Omental fat pad (tissue), 4 donors: Measurements from ENCODE around the gene PSMB3. TPM values are rescaled to one million over a fixed set of nuclear protein-coding genes. Genes with fewer than 3 reads are reported as not detected.

Experiments used
- ATAC-seq: fragments of 150-250 bp; one replicate; pipeline ENCODE4 v1.9.1; 2016; ENCODE audit warnings: mild to moderate bottlenecking, moderate library complexity; ENCODE audit not compliant: low FRiP score
- DNase-seq: peaks from one replicate; pipeline ENCODE4 v3.0.0-alpha.2; 2019; ENCODE audit warnings: low spot score
- total RNA-seq, 4 donors: library from RNA; depleted of rRNA; stranded (reverse); fragments of >200 nt; gene quantifications; one replicate each; pipeline ENCODE4 v1.1.0, GENCODE V29; 2016
- TF ChIP-seq, protein P1 (sequence below), 3 donors: fragments of 450-650 bp; IDR thresholded peaks; one replicate each; pipeline ENCODE4 v1.5.1; 2016 to 2017; ENCODE audit warnings: antibody characterized with exemption in 3 of 3, mild to moderate bottlenecking in 3 of 3, moderate library complexity in 2 of 3

The PSMB3 gene
- total RNA-seq, 4 donors from 2014 or later: 140 to 169 (median 155) TPM

DNA sequence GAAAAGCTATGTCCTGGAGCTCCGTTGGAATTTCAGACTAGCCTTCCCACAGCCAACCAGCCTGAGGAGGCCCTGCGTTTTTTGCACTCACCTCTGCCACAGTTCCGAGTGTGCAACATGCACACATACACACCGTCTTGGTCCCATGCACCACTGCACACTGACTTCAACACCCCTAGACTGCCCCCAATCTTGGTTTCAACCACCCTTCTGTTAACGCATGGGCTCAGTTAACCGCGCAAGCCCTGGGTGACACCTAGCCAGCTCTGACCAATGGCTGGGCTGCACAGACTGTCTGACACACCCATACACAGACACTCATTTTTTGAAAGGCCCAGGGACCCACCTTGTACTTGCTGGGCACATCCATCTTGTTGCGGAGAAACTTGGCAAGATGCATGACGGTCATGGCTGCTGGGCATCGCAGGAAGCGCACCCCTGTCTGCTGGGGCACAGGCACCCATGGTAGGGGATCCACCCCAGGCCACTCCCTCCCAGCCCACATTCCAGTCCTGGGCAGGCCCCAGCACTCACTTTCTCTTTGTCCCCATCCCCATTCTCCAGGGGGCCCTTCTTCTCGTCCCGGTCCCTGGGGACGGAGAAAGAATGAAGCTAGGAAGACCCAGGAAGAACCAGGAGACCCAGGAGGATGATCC is 14.4 kb upstream of the PSMB3 start:
- ATAC-seq: no peak
- no peak for DNase-seq
- TF ChIP-seq, protein P1, sequence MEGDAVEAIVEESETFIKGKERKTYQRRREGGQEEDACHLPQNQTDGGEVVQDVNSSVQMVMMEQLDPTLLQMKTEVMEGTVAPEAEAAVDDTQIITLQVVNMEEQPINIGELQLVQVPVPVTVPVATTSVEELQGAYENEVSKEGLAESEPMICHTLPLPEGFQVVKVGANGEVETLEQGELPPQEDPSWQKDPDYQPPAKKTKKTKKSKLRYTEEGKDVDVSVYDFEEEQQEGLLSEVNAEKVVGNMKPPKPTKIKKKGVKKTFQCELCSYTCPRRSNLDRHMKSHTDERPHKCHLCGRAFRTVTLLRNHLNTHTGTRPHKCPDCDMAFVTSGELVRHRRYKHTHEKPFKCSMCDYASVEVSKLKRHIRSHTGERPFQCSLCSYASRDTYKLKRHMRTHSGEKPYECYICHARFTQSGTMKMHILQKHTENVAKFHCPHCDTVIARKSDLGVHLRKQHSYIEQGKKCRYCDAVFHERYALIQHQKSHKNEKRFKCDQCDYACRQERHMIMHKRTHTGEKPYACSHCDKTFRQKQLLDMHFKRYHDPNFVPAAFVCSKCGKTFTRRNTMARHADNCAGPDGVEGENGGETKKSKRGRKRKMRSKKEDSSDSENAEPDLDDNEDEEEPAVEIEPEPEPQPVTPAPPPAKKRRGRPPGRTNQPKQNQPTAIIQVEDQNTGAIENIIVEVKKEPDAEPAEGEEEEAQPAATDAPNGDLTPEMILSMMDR (IDR thresholded peaks at IDR 0.05): no peak

DNA sequence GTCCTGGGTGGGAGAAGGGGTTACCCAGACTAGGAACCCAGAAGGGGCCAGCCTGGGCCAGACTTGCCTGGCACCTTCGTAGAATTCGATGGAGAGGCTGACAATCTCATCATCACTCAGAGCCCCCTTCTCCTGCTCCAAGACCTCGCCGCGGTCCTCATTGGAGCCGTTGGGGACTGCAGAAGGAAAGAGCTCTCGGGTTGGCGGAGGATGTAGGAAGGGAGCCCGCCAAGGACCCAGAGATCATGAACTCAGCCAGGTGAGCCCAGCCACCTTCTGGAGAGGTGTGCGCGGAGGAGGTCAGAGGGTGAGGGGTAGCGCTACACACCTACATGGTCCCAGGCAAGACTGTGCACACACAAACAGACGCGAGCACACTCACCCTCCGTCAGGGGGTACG is 13.9 kb upstream of the PSMB3 start:
- TF ChIP-seq, protein P1 (IDR thresholded peaks at IDR 0.05): no peak
- no peak for ATAC-seq

DNA sequence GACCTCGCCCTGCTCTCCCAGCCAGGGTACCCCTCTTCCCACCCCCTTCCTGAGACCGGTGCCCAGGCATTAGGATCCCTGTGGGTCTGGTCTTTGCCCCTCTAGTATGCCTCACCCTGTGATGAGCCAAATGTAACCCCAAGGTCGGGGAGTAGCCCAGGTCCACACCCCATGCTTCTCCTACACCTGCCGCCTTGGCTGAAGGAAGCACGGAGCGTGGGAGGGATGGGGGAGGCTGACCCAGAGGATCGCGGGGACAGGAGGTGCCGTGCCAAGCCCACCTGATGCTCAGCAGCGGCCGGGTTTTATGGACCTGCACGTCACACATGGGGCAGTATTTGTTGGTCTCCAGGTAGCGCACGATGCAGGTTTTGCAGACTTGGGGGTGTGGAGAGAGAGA is 13.2 kb upstream of the PSMB3 start:
- TF ChIP-seq, protein P1 (IDR thresholded peaks at IDR 0.05): no peak
- no peak for DNase-seq
- no peak for ATAC-seq

More for the DNA sequence above, 13.9 kb upstream of the PSMB3 start:
- DNase-seq: no peak

DNA sequence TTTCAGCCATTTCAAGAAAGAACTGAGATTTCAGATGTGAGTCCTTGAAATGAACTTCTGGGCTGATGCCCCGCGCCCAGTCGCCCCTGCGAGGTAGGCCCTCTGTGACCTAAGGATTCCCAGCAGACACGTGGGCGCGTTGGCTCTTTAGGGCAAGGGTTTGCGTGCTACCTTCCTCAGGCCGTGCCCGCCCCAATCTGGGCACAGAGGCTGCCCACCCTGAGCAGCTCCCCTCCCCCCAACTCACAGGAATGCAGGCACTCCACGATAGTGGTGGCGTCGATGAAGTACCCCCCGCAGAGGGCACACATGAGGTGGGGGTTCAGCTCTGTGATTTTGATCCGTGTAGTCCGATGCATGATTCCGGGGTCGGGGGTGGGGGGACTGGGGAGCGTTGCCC is 12.5 kb upstream of the PSMB3 start:
- DNase-seq (no peak), ATAC-seq (no peak)
- TF ChIP-seq, protein P1 (IDR thresholded peaks at IDR 0.05): no peak

DNA sequence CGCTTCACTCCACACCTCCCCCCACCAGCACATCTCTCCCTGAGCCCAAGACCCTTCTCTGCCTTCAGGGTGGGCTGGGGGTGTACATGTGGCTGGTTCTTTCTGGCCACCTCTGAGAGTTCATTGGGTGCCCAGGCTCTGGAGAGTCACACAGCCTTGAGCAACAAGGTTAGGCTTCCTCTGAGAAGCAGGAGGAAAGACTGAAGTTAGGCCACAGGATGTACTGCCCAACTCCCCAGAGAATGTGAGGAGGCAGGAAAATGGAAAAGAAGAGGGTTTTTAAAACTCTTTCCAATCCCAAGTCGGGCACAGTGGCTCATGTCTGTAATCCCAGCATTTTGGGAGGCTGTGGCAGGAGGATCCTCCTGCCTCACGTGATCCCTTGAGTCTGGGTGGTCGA is 11.7 kb upstream of the PSMB3 start:
- DNase-seq (no peak), ATAC-seq (no peak)
- TF ChIP-seq, protein P1 (IDR thresholded peaks at IDR 0.05): no peak

DNA sequence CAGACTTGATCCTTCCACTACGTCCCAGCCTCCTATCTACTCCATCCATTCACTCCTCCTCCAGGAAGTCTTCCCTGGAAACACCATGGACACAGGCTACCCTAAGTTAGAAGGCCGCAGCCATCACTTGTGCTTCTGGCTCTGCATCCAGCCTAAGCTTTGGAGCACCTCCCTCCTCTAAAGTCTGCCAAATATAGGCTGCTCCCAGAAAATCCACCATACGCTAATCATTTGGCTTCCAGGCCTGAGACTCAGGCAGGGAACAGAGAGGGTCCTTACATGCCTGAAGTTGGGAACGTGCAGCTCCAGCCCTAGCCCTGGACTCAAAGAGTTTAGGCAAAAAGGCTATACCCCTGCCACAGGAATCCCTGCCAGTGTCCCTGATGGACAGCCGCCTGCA is 11.1 kb upstream of the PSMB3 start:
- DNase-seq (no peak), ATAC-seq (no peak)
- TF ChIP-seq, protein P1 (IDR thresholded peaks at IDR 0.05): no peak

DNA sequence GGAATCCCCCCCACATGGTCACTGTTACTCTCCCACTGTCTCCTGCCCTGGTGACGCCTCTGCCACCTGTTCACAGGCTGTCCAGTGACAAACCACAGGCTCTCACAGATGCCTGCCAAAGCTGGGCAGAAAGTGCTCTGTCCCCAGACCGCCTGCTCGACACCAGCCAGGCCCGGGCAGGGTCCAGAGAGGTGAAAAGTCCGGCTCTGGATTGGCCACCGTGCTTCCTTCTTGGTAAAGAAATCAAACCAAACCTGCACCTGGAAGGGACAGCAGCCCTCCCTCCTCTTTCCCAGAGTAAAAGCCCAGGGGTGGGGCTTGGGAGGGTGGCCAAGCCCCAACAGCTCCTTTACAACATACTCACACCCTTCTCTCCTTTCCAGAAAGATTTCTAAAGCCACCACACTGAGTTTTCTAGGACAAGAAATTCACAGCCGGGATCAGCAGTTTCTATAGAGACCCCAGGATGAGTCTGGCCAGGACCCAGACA is 10.6 kb upstream of the PSMB3 start:
- TF ChIP-seq, protein P1 (IDR thresholded peaks at IDR 0.05): no peak
- DNase-seq (no peak), ATAC-seq (peak; percentile 26)
